Kidney (tissue), 14 donors: ENCODE results near the gene SPATA31E1. TPM values are rescaled to one million over a fixed set of nuclear protein-coding genes. Genes with fewer than 3 reads are reported as not detected.
"Not testable (repeated sequence)": the region's sequence is repeated elsewhere in the genome, so short reads cannot be mapped to it uniquely, and the experiment has no call there.

ENCODE experiments used
- DNase-seq, 5 donors: peaks; one replicate each; pipeline ENCODE4 v3.0.0-alpha.2; 2013 to 2020
- FAIRE-seq: peaks from 2 replicates; lab custom pipeline; 2012; peaks lifted over from hg19 to GRCh38; lab: Jason Lieb, UNC
- H3K27ac ChIP-seq, 2 donors: one replicate each; pipeline ENCODE4 v1.7.0; 2013; ENCODE audit warnings: low read depth in 2 of 2, low read length in 2 of 2, inconsistent platforms in 1 of 2
- H3K27me3 ChIP-seq: one replicate; pipeline ENCODE4 v1.7.1; 2013; ENCODE audit warnings: low read length, inconsistent platforms; ENCODE audit not compliant: control insufficient read depth, insufficient read depth
- H3K36me3 ChIP-seq, 3 donors: one replicate each; pipeline versions ENCODE4 v1.7.0 to v1.7.1; 2013; ENCODE audit warnings: low read length in 3 of 3, control low read depth in 1 of 3, inconsistent platforms in 1 of 3; ENCODE audit not compliant: insufficient read depth in 3 of 3, control insufficient read depth in 2 of 3
- H3K4me1 ChIP-seq, 3 donors: one replicate each; pipeline versions ENCODE4 v1.7.0 to v1.7.1; 2013; ENCODE audit warnings: low read length in 3 of 3, inconsistent platforms in 1 of 3, low read depth in 1 of 3; ENCODE audit not compliant: control insufficient read depth in 2 of 3, insufficient read depth in 2 of 3
- H3K4me3 ChIP-seq, 3 donors: one replicate each; pipeline versions ENCODE4 v1.7.0 to v1.8.1; 2013; ENCODE audit warnings: low read length in 3 of 3, control low read depth in 1 of 3, inconsistent platforms in 1 of 3
- H3K9ac ChIP-seq, 3 donors: one replicate each; pipeline versions ENCODE4 v1.7.0 to v1.7.1; 2013; ENCODE audit warnings: low read length in 3 of 3, control low read depth in 1 of 3, inconsistent platforms in 1 of 3
- H3K9me3 ChIP-seq, 3 donors: one replicate each; pipeline versions ENCODE4 v1.7.0 to v1.7.1; 2013; ENCODE audit warnings: low read length in 3 of 3, control low read depth in 1 of 3, inconsistent platforms in 1 of 3; ENCODE audit not compliant: control insufficient read depth in 2 of 3, insufficient read depth in 1 of 3
- intact Hi-C: fragments of 100-400 bp; cut with DNase I; formaldehyde crosslinking; loops from one replicate; pipeline ENCODE4 v1.11.1; 2022
- polyA plus RNA-seq: library from polyadenylated mRNA; stranded (reverse); fragments of 350-450 nt; fragmentation: Illumina TruSeq; extraction: RNeasy Lipid Tissue Mini Kit (QIAGEN cat#74804); gene quantifications from one replicate; pipeline ENCODE4 v1.2.3, GENCODE V29; 2014; ENCODE audit warnings: low read depth, low replicate concordance; ENCODE audit not compliant: insufficient read depth
- total RNA-seq: library from RNA; stranded (reverse); fragmentation: NEBNext Ultra II Directional; extraction: Animal tissue kit (Norgen Biotek cat#: 25700); gene quantifications from one replicate; pipeline ENCODE4 v1.2.1, GENCODE V29; 2021
- TF ChIP-seq, protein P1 (sequence below): IDR thresholded peaks from 3 replicates; pipeline ENCODE4 v1.5.1; 2012; ENCODE audit warnings: mild to moderate bottlenecking, moderate library complexity, borderline replicate concordance; ENCODE audit not compliant: insufficient read depth; ENCODE audit errors: extremely low read depth
- donor health status: control.
- donor health status: control.
- donor health status: control.
- donor health status: control.
- donor health status: control.
- donor health status: DM: yes; HTN: yes; CAD: no.
- donor health status: Normal renal cell carcinoma (clear cell type).

SPATA31E1 gene
- total and polyA plus RNA-seq, 2 donors from 2014 or later: not detected

DNA sequence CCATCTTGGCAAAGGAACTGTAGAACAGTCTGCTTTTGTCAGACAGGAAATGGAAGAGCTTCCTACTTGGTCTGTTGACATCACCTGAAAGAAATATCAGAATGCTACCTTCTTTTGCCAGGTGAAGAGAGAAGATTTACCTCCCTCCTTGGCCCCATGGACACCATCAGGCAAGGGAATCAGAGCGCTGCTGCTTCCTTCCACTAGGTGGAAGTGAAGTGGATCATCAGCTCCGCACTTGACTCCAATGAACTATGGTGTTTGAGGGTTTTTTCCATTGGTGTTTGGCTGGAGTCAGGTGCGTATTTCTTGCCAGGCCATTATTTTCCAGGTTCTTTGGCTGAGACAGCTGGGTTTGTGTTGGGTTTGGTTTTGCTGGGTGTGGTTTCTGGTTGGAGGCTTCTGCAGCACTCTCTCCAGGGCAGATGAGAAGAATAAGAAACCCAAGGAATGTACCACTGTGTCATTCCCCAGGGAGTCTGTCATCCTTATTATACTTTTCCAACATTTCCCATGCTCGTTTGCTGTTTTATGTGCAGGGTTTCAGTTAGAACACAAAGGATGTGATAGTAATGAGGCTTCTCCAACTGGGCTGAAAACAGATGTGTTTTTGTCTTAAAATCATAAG lies 12.4 kb downstream of the SPATA31E1 start:
- TF ChIP-seq, protein P1, sequence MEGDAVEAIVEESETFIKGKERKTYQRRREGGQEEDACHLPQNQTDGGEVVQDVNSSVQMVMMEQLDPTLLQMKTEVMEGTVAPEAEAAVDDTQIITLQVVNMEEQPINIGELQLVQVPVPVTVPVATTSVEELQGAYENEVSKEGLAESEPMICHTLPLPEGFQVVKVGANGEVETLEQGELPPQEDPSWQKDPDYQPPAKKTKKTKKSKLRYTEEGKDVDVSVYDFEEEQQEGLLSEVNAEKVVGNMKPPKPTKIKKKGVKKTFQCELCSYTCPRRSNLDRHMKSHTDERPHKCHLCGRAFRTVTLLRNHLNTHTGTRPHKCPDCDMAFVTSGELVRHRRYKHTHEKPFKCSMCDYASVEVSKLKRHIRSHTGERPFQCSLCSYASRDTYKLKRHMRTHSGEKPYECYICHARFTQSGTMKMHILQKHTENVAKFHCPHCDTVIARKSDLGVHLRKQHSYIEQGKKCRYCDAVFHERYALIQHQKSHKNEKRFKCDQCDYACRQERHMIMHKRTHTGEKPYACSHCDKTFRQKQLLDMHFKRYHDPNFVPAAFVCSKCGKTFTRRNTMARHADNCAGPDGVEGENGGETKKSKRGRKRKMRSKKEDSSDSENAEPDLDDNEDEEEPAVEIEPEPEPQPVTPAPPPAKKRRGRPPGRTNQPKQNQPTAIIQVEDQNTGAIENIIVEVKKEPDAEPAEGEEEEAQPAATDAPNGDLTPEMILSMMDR: no peak
- FAIRE-seq (no peak), DNase-seq (no peak)
- no peak overlapping the region for H3K4me3 ChIP-seq
- H3K36me3 ChIP-seq: no peaks in the 10 kb centered on the region
- H3K27ac ChIP-seq: no peak overlapping the region
- H3K9me3 ChIP-seq: no peaks in the 10 kb centered on the region
- H3K9ac ChIP-seq: no peak overlapping the region
- intact Hi-C loops: no loop called here
- no peaks in the 10 kb centered on the region for H3K27me3 ChIP-seq
- no peaks in the 10 kb centered on the region for H3K4me1 ChIP-seq

DNA sequence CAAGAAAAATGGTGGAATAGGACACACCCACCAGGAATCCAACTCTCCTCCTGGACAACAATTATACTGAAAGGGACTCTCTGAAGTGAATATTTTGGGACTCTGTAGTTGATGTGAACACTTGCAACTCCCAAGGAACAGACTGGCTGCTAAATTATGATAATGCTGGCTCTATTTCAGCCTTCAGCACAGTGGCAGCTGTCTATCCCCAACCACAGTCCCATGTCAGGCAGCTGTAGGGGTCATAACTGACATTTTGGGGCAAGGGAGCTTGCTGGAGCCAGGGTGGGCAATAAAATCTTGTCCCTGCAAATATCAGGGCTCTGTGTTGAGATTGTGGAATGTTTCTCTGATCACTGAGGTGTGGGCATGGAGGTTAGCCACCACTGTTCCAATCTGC lies 14.2 kb downstream of the SPATA31E1 start:
- TF ChIP-seq, protein P1: no peak
- no peaks in the 10 kb centered on the region for H3K4me1 ChIP-seq
- no peak for DNase-seq
- intact Hi-C loops: no loop called here
- no peaks in the 10 kb centered on the region for H3K27me3 ChIP-seq
- no peak for FAIRE-seq
- H3K36me3 ChIP-seq: no peaks in the 10 kb centered on the region
- no peak overlapping the region for H3K9ac ChIP-seq
- H3K27ac ChIP-seq: no peak overlapping the region
- H3K4me3 ChIP-seq: no peak overlapping the region
- H3K9me3 ChIP-seq: no peaks in the 10 kb centered on the region

DNA sequence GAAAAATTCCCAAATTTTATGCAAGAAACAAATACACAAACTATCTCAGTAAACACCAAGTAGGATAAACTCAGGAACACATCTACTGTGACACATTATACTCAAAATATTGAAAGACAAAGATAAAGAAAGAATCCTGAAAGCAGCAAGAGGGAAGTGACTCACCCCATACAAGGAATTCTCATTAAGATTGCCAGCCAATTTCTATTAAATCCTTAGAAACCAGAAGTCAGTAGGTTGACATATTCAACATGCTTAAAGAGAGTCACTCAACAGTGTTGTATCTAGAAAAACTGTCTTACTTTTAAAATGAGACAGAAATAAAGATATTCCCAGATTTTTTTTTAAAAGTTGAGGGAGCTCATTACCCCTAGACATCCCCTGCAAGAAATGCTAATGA lies 15.5 kb downstream of the SPATA31E1 start:
- TF ChIP-seq, protein P1: no peak
- Histone ChIP-seq H3K36me3 (no peaks in the 10 kb centered on the region), H3K27me3 (no peaks in the 10 kb centered on the region), H3K27ac (no peak overlapping the region), H3K4me1 (no peaks in the 10 kb centered on the region), H3K9ac (no peak overlapping the region), H3K4me3 (no peak overlapping the region), H3K9me3 (no peaks in the 10 kb centered on the region)
- FAIRE-seq (no peak), DNase-seq (no peak)
- intact Hi-C loops: no loop called here

DNA sequence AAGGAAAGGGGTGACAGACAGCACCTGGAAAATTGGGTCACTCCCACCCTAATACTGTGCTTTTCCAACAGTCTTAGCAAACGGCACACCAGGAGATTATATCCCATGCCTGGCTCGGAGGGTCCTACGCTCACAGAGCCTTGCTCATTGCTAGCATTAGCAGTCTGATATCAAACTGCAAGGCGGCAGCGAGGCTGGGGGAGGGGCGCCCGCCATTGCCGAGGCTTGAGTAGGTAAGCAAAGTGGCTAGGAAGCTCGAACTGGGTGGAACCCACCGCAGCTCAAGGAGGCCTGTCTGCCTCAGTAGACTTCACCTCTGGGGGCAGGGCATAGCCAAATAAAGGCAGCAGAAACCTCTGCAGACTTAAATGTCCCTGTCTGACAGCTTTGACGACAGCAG lies 19.7 kb downstream of the SPATA31E1 start:
- FAIRE-seq, intact Hi-C loops, H3K27me3 ChIP-seq, H3K4me1 ChIP-seq, H3K36me3 ChIP-seq, H3K9ac ChIP-seq, H3K9me3 ChIP-seq, H3K4me3 ChIP-seq, DNase-seq, H3K27ac ChIP-seq: not testable (repeated sequence)
